Stimulated activated CD8-positive, alpha-beta memory T cell treated with anti-CD3 and anti-CD28 coated beads, Interleukin-7, amount 100 ng/mL, for 24 hours (primary cell): Measurements from ENCODE around the gene BPHL.
"Not testable (repeated sequence)": the region's sequence is repeated elsewhere in the genome, so short reads cannot be mapped to it uniquely, and the experiment has no call there.

Experiments
- DNase-seq: peaks from one replicate; pipeline ENCODE4 v3.0.0-alpha.2; 2020; ENCODE audit warnings: low read depth

BPHL gene

GRCh38 chr6:3156184-3157130, 37.9 kb downstream of the BPHL start:
- DNase-seq, result not testable (repeated sequence)

DNA sequence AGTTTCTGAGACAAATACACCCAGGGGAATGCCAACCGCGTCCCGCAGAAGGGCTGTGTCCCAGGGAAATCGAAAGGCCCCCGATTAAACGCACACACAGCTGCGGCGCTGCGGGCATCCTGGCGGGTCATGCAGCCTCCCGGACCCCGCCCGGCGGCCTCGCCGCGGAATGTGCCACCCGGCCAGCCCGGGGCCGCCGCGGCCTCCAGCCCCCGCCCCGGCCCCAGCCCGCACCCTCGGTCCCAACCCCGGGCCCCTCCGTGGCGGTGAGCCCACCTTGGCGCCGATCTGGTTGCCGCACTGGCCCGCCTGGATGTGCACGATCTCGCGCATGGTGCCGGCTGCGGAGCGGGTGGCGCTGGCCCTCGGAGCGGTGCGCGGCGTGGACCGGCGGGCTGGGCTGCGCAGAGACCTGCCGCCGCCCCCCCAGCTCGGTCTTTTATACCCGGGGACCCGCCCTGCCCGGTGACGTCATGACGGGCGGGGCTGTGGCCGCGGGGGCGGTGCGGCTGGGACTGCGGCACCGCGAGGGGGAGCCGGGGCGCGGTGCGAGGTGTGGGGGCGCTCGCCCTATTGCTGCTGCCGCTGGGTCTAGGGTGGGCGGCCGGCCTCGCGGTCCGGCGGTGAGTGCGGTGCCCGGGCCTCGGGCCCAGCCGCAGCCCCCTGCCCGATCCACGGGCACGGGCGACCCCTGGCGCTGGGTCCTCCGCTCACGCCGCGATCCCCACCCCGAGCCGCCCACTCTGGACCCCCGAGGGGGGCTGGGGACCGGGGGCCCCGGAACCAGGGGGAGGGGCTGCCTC, 38.8 kb downstream of the BPHL start, which contains the start of gene TUBB2A:
TSS of gene TUBB2A (minus strand) at position 414 of the 803 bp plus-strand sequence. CDS start at position 333, 81 bp downstream.
- peak; percentile 55 for DNase-seq

DNA sequence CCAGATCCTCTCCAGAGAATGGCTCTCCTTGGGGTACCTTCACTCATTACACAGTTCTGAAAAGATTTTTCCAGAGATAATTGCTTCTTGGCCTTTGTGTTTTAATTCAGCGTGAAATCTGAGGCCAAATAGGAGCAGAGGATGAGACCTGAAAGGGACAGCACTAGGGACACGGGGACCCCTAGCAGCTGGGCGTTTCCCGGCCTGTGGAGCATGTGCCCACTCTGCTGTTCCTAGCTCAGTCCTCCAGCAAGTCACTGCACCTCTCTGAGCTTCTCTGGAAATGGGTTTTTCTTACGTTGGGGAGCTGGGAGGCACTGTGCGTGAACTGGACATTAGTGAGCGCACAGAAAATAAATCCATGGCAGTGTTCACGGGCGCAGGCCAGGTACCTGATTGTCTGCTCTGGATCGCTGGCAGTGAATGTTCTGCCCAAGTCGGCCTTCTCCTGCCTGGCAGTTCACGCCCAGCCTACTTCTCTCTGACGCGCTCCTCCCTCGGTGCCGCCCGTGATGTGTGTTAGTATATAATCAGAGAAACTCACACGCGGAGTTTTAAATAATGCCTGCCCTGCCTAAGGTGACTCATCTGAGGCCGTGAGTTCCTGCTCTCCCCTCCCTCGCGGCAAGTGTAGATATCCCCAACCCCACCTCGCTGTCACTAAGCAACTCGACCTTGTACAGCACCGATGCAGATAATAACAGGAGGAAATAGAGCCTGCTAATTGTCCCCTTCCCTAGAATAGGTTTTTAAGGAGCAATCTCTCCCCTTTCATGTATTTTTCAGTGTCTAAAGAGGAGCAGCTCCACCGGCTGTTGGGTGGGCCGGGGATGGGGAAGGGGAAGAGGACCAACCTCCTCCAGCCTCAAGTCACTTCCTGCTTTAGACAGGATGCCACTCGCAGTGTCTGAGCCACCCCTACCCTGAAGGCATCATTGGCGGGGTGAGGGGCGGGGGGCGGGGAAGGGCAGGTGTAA, 41.6 kb downstream of the BPHL start:
- no peak for DNase-seq

GRCh38 chr6:3162067-3162497, 43.6 kb downstream of the BPHL start:
- no peak for DNase-seq

DNA sequence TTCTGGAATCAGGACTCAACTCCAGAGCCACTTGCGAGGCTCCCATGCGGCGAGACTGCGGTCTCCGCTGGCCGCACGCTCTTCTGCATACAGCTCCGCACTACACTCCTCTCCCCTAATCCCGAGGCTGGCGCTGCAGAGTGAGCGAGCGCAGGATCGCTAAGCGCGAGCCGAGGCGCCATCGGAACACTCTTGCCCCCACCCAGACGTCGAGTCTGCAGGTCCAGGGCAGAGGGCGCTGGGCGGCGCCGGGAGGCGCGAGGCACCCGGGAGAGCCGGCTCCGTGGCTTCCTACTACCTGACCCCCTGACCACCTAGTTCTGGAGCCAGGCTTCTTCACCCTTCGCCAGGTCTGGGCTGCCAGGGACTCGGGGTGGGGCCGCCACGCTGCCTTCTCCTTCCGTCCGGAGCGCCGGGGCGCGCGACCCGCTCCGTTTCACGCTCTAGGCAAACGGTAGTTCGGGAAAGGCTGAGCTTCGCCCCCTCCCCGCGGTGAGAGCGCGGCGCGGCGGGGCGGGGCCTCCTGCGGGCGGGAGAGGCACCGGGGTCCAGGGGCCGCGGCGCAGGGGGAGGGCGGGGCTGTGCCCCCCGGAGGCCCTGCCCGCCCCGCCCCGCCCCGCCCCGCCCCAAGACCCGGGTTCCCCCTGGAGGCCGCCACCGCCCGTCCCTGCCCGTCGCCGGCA, 44.2 kb downstream of the BPHL start:
- peak; percentile 11 for DNase-seq

DNA sequence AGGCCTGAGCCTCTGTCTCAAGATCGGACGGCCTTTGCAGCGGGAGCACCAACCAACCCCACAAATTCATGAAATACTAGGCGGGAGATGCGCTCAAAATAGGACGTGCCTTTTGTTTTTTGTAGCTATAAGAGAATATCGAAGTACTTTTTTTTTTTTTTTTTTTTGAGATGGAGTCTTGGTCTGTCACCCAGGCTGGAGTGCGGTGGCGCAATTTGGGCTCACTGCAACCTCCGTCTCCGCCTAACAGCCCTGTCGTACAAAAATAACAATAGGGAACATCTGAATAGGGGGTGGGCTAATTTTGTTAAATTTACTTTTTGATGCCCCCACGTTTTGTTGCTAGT, 44.7 kb downstream of the BPHL start:
- no peak for DNase-seq

DNA sequence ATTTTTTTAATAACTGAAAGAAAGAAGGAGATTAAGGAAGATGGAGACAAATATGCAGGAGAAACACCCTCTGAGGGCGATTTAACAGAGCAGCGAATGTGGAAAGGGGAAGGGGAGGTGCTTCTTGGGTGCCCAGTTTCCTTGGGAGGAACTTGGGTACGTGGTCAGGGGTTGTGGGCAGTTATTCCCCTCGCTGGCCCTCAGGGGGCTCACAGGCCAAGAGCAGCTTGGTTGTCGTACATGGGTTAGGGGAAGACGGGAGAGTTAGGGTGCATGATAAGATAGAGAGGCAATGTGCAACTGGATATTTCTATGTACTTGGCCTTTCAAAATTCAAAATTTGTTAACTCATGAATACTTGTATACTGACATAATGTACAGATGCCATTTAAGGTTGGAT, 45.9 kb downstream of the BPHL start:
- no peak for DNase-seq

- DNase-seq, result no peak
Measured at GRCh38 chr6:3165631-3166534, 47.4 kb downstream of the BPHL start.

- DNase-seq, result not testable (repeated sequence)
Measured at GRCh38 chr6:3166535-3167225, 48.2 kb downstream of the BPHL start.

- not testable (repeated sequence) for DNase-seq
Measured at GRCh38 chr6:3168046-3168445, 49.5 kb downstream of the BPHL start.

- DNase-seq, result not testable (repeated sequence)
Measured at GRCh38 chr6:3170676-3171075, 52.2 kb downstream of the BPHL start.

DNA sequence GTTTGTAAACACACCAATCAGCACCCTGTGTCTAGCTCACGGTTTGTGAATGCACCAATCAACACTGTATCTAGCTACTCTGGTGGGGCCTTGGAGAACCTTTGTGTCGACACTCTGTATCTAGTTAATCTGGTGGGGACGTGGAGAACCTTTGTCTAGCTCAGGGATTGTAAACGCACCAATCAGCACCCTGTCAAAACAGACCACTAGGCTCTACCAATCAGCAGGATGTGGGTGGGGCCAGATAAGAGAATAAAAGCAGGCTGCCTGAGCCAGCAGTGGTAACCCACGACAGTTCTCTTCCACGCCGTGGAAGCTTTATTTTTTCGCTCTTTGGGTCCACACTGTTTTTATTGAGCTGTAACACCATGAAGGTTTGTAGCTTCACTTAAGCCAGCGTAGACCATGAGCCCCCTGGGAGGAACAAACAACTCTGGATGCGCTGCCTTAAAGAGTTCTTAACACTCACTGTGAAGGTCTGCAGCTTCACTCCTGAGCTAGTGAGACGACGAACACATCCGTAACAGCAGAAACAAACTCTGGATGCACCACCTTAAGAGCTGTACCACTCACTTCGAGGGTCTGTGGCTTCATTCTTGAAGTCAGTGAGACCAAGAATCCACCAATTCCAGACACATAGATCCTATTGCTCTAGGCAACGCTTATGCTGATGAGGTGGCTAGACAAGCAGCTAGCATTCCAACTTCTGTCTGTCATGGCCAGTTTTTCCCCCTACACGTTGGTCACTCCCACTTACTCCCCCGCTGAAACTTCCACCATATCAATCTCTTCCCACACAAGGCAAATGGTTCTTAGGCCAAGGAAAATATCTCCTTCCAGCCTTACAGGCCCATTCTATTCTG, 53.0 kb downstream of the BPHL start:
- DNase-seq, result not testable (repeated sequence)

GRCh38 chr6:3172789-3173188, 54.3 kb downstream of the BPHL start:
- DNase-seq, result not testable (repeated sequence)

DNA sequence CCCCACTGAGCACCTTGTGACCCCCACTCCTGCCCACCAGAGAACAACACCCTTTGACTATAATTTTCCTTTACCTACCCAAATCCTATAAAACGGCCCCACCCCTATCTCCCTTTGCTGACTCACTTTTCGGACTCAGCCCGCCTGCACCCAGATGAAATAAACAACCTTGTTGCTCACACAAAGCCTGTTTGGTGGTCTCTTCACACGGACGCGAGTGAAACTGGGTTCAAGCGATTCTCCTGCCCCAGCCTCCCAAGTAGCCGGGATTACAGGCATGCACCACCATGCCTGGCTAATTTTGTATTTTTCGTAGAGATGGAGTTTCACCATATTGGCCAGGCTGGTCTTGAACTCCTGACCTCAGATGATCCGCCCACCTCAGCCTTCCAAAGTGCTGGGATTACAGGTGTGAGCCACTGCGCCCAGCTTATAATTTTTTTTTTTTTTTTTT, 55.2 kb downstream of the BPHL start:
- DNase-seq, result not testable (repeated sequence)

- DNase-seq, result no peak
Measured at GRCh38 chr6:3175715-3176402, 57.3 kb downstream of the BPHL start.

GRCh38 chr6:3176562-3177355, 58.2 kb downstream of the BPHL start:
- peak; percentile 14 for DNase-seq

DNA sequence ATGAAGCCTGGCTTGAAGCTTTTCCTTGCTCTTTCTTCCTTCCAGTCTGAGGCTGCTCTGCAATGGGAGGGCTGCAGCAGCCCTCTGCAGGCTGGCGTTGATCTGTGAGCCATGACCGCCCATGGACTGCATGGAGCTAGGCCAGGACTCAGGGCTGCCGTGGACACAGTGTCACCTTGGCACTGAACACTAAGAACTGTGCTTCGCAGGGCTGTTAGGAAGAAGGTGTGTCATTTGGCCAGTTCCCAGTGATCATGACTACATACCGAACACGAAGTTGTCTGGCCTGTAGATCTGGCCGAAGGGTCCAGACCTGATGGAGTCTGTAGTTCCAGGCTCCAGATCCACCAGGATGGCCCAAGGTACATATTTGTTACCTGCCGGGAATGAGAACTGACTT, 60.2 kb downstream of the BPHL start:
- DNase-seq, result not testable (repeated sequence)
